ENCODE data around the gene PLPP3.

PLPP3 gene

GRCh38 chr1:56522680-56523079 lies 56.7 kb downstream of the PLPP3 start (continued):
- TF ChIP-seq ZNF639 (tag by site-specific recombination; IDR thresholded peaks at IDR 0.05) = no peak

- ChIA-PET POLR2A (no interaction called here), CTCF (no interaction called here)
- peaks cover 3% of the 10 kb centered on the region; the same call in 1 of the 2 replicates for H3K4me1 ChIP-seq (ENCODE audit: control insufficient read depth, insufficient read depth, low read length)
- H3K4me3 ChIP-seq (ENCODE audit: low read depth, low read length) = no peak overlapping the region
- H3K27ac ChIP-seq (ENCODE audit: extremely low read depth, low read depth, low read length) = no peak overlapping the region
- H3K9me3 ChIP-seq (ENCODE audit: control insufficient read depth, insufficient read depth, low read depth, low read length) = no peaks in the 10 kb centered on the region
- H3K36me3 ChIP-seq (ENCODE audit: control insufficient read depth in 2 of 2, insufficient read depth in 1 of 2, low read length in 2 of 2) = peaks cover 0 to 32% of the 10 kb centered on the region in 2 experiments; a peak in 1 of 3 replicates
- TF ChIP-seq ZNF174 (tag by site-specific recombination; IDR thresholded peaks at IDR 0.05) = no peak
- TF ChIP-seq PRDM1 (tag by site-specific recombination; IDR thresholded peaks at IDR 0.05) = peak; percentile 17; the same call in 1 of the 2 replicates
- TF ChIP-seq ZNF341 (tag by site-specific recombination; IDR thresholded peaks at IDR 0.05; ENCODE audit: low read depth) = no peak
- TF ChIP-seq ZNF677 (tag by site-specific recombination; IDR thresholded peaks at IDR 0.05) = no peak
- peak; percentile 57 for TF ChIP-seq ZIC2 (tag by site-specific recombination; IDR thresholded peaks at IDR 0.05)
Measured at GRCh38 chr1:56520016-56520601, 59.3 kb downstream of the PLPP3 start.

GRCh38 chr1:56517404-56518130 lies 61.8 kb downstream of the PLPP3 start:
- no peak overlapping the region for H3K27ac ChIP-seq (ENCODE audit: extremely low read depth, low read depth, low read length)
- no peak for TF ChIP-seq ZNF692 (tag by site-specific recombination; IDR thresholded peaks at IDR 0.05)
- TF ChIP-seq ZNF394 (tag by site-specific recombination; IDR thresholded peaks at IDR 0.05; ENCODE audit: borderline replicate concordance) = no peak
- TF ChIP-seq ZSCAN23 (tag by site-specific recombination; IDR thresholded peaks at IDR 0.05) = no peak
- no peak for TF ChIP-seq INSM2 (tag by site-specific recombination; IDR thresholded peaks at IDR 0.05)
- TF ChIP-seq SP2 (tag by site-specific recombination; IDR thresholded peaks at IDR 0.05) = no peak
- TF ChIP-seq GFI1B (tag by site-specific recombination; IDR thresholded peaks at IDR 0.05) = no peak
- TF ChIP-seq ZNF792 (tag by site-specific recombination; IDR thresholded peaks at IDR 0.05) = no peak
- no peak for TF ChIP-seq ZNF2 (tag by site-specific recombination; IDR thresholded peaks at IDR 0.05)
- no peak for TF ChIP-seq SETDB1 (IDR thresholded peaks at IDR 0.05; ENCODE audit: insufficient read length, low read length)
- no peak for TF ChIP-seq ZNF521 (tag by site-specific recombination; IDR thresholded peaks at IDR 0.05)
- H3K4me1 ChIP-seq (ENCODE audit: control insufficient read depth, insufficient read depth, low read length) = peaks cover 3% of the 10 kb centered on the region; the same call in 1 of the 2 replicates
- CTCF ChIA-PET = no interaction called here
- POLR2A ChIA-PET = no interaction called here
- H3K36me3 ChIP-seq (ENCODE audit: control insufficient read depth in 2 of 2, insufficient read depth in 1 of 2, low read length in 2 of 2) = peaks cover 0 to 10% of the 10 kb centered on the region in 2 experiments; a peak in 1 of 3 replicates
- no peaks in the 10 kb centered on the region for H3K9me3 ChIP-seq (ENCODE audit: control insufficient read depth, insufficient read depth, low read depth, low read length)
- H3K4me3 ChIP-seq (ENCODE audit: low read depth, low read length) = no peak overlapping the region

All from HEK293 (cell line).